ENCODE data around the gene AXIN1.

DNA sequence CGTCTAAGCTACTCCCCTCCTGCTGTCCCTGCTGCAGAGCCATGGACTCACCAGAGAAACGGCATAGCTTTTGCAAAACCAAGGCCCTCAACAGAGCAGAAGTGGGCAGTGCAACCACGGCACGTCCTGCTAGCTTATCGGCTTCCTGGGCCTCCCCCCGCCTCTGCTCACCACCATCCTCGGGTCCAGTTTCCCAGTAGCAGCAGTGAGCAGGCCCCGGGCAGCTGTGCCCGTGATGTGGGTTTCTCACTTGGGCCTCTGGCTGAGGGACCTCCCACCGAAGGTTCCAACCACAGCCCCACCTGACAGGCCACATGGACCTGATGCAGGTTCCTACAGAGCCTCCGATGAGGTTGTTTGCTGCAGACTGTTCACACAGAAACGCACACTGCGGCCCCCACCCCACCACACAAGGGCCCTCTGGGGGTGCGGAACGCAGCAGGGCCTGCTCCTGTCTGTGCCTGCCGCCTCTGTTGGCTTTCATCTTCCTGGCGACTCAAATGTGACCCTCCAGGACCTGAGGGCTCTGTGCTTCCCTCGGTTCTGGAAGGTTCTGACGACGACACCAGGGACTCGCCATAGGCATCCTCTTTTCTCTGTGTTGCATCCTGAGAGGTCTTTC lies 44.7 kb downstream of the AXIN1 start:
- TF ChIP-seq, protein P1, sequence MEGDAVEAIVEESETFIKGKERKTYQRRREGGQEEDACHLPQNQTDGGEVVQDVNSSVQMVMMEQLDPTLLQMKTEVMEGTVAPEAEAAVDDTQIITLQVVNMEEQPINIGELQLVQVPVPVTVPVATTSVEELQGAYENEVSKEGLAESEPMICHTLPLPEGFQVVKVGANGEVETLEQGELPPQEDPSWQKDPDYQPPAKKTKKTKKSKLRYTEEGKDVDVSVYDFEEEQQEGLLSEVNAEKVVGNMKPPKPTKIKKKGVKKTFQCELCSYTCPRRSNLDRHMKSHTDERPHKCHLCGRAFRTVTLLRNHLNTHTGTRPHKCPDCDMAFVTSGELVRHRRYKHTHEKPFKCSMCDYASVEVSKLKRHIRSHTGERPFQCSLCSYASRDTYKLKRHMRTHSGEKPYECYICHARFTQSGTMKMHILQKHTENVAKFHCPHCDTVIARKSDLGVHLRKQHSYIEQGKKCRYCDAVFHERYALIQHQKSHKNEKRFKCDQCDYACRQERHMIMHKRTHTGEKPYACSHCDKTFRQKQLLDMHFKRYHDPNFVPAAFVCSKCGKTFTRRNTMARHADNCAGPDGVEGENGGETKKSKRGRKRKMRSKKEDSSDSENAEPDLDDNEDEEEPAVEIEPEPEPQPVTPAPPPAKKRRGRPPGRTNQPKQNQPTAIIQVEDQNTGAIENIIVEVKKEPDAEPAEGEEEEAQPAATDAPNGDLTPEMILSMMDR (conservative IDR thresholded peaks at IDR 0.05): no peak
- TF ChIP-seq EZH2 (IDR thresholded peaks at IDR 0.05; ENCODE audit: low read depth): no peak

Data from PC-9 (cell line).